Breast epithelium (tissue), 3 donors: Measurements from ENCODE around the gene KCNK10.

ENCODE experiments used
- POLR2A ChIP-seq: fragments of 450-650 bp; IDR thresholded peaks from one replicate; pipeline ENCODE4 v1.6.1; 2016; ENCODE audit warnings: antibody characterized with exemption, mild to moderate bottlenecking, moderate library complexity
- TF ChIP-seq, protein P1 (sequence below), 3 donors: fragments of 450-650 bp; IDR thresholded peaks; one replicate each; pipeline ENCODE4 v1.5.1; 2016 to 2017; ENCODE audit warnings: antibody characterized with exemption in 3 of 3, mild to moderate bottlenecking in 3 of 3, moderate library complexity in 3 of 3

DNA sequence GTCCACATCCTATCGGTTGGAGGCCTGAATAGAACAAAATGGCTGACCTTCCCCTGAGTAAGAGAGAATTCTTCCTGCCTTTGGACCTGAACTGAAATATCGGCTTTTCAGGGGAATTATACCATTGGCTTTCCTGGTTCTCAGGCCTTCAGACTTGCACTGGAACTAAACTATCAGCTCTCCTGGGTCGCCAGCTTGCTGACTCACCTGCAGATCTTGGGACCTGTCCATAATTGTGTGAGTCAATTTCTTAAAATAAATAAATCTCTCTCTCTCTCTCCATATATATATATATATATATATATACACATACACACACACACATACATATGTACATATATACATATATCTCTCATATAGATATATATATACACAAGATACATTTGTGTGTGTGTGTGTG, 41.6 kb downstream of the KCNK10 start:
- TF ChIP-seq POLR2A: no peak
- TF ChIP-seq, protein P1, sequence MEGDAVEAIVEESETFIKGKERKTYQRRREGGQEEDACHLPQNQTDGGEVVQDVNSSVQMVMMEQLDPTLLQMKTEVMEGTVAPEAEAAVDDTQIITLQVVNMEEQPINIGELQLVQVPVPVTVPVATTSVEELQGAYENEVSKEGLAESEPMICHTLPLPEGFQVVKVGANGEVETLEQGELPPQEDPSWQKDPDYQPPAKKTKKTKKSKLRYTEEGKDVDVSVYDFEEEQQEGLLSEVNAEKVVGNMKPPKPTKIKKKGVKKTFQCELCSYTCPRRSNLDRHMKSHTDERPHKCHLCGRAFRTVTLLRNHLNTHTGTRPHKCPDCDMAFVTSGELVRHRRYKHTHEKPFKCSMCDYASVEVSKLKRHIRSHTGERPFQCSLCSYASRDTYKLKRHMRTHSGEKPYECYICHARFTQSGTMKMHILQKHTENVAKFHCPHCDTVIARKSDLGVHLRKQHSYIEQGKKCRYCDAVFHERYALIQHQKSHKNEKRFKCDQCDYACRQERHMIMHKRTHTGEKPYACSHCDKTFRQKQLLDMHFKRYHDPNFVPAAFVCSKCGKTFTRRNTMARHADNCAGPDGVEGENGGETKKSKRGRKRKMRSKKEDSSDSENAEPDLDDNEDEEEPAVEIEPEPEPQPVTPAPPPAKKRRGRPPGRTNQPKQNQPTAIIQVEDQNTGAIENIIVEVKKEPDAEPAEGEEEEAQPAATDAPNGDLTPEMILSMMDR (IDR thresholded peaks at IDR 0.05): no peak
